Neural cell (in vitro differentiated cells): ENCODE results near the gene FUT9. TPM values are rescaled to one million over a fixed set of nuclear protein-coding genes. Genes with fewer than 3 reads are reported as not detected.

Source experiments
- H2AFZ ChIP-seq: fragments of 200-600, 300-800 bp; sonication (generic), shearing (Covaris generic); 2 replicates; pipeline ENCODE4 v1.6.0; 2014; ENCODE audit warnings: low read depth, mild to moderate bottlenecking, antibody characterized with exemption, low read length, moderate library complexity
- H3F3A ChIP-seq: fragments of 200-600 bp; shearing (Covaris generic); 2 replicates; pipeline ENCODE4 v1.6.1; 2016; ENCODE audit warnings: mild to moderate bottlenecking, moderate library complexity, mixed read lengths, antibody characterized with exemption, low read length; ENCODE audit not compliant: insufficient read depth, poor library complexity, severe bottlenecking
- H3K27ac ChIP-seq: fragments of 200-600, 300-800 bp; sonication (generic), shearing (Covaris generic); 2 replicates; pipeline ENCODE4 v1.5.1; 2014; ENCODE audit warnings: mild to moderate bottlenecking, low read length, moderate library complexity
- H3K27me3 ChIP-seq: fragments of 300-800, 200-600 bp; sonication (generic), shearing (Covaris generic); 2 replicates; pipeline ENCODE4 v1.6.0; 2014; ENCODE audit warnings: mild to moderate bottlenecking, low read depth, low read length, moderate library complexity; ENCODE audit not compliant: insufficient read depth
- H3K36me3 ChIP-seq: fragments of 300-800, 200-600 bp; sonication (generic), shearing (Covaris generic); 2 replicates; pipeline ENCODE4 v1.5.1; 2014; ENCODE audit warnings: mild to moderate bottlenecking, antibody characterized with exemption, low read length, moderate library complexity; ENCODE audit not compliant: insufficient read depth
- H3K4me2 ChIP-seq: fragments of 300-800, 200-600 bp; sonication (generic), shearing (Covaris generic); 2 replicates; pipeline ENCODE4 v1.6.0; 2014; ENCODE audit warnings: mild to moderate bottlenecking, low read length
- H3K4me3 ChIP-seq: fragments of 300-800, 200-600 bp; sonication (generic), shearing (Covaris generic); 2 replicates; pipeline ENCODE4 v1.5.1; 2014; ENCODE audit warnings: mild to moderate bottlenecking, low read length, moderate library complexity
- H3K79me2 ChIP-seq: fragments of 200-600 bp; shearing (Covaris generic); replicated peaks from 2 replicates; pipeline ENCODE4 v1.6.0; 2014; ENCODE audit warnings: mild to moderate bottlenecking, low read length, moderate library complexity; ENCODE audit not compliant: insufficient read depth
- H3K9ac ChIP-seq: fragments of 300-800, 200-600 bp; sonication (generic), shearing (Covaris generic); 2 replicates; pipeline ENCODE4 v1.6.1; 2016; ENCODE audit warnings: mild to moderate bottlenecking, low read length, mixed read lengths
- H3K9me2 ChIP-seq: fragments of 200-600 bp; shearing (Covaris generic); 2 replicates; pipeline ENCODE4 v1.6.1; 2016; ENCODE audit warnings: mild to moderate bottlenecking, low read length, mixed read lengths; ENCODE audit not compliant: insufficient read depth
- H3K9me3 ChIP-seq: fragments of 200-600, 300-800 bp; sonication (generic), shearing (Covaris generic); 2 replicates; pipeline ENCODE4 v1.6.1; 2016; ENCODE audit warnings: mild to moderate bottlenecking, mixed run types, low read length, moderate library complexity, mixed read lengths
- H4K20me1 ChIP-seq: fragments of 200-600 bp; shearing (Covaris generic); 2 replicates; pipeline ENCODE4 v1.6.1; 2016; ENCODE audit warnings: mild to moderate bottlenecking, mixed run types; ENCODE audit not compliant: insufficient read depth
- EP300 ChIP-seq: fragments of 450-650 bp; conservative IDR thresholded peaks from 2 replicates; pipeline ENCODE4 v1.6.1; 2014; ENCODE audit warnings: antibody characterized with exemption, mild to moderate bottlenecking, moderate library complexity; ENCODE audit not compliant: poor library complexity, severe bottlenecking
- EZH2 ChIP-seq: fragments of 200-600, 300-800 bp; shearing (Covaris generic), sonication (generic); IDR thresholded peaks from 2 replicates; pipeline ENCODE4 v1.6.1; 2014; ENCODE audit warnings: antibody characterized with exemption, low read length, borderline replicate concordance, mild to moderate bottlenecking; ENCODE audit not compliant: insufficient read depth, poor library complexity, severe bottlenecking
- MXI1 ChIP-seq: fragments of 450-650 bp; conservative IDR thresholded peaks from 2 replicates; pipeline ENCODE4 v1.6.1; 2014; ENCODE audit warnings: antibody characterized with exemption, mild to moderate bottlenecking; ENCODE audit not compliant: poor library complexity, severe bottlenecking
- POLR2AphosphoS5 ChIP-seq: IDR thresholded peaks from 2 replicates; pipeline ENCODE4 v1.6.1; 2012
- RAD21 ChIP-seq: fragments of 450-650 bp; conservative IDR thresholded peaks from 2 replicates; pipeline ENCODE4 v1.6.1; 2014; ENCODE audit warnings: antibody characterized with exemption, mild to moderate bottlenecking, moderate library complexity
- REST ChIP-seq: IDR thresholded peaks from 2 replicates; pipeline ENCODE4 v1.6.1; 2012; ENCODE audit warnings: borderline replicate concordance
- SMC3 ChIP-seq: fragments of 450-650 bp; conservative IDR thresholded peaks from 2 replicates; pipeline ENCODE4 v1.6.1; 2014; ENCODE audit warnings: antibody characterized with exemption, mild to moderate bottlenecking, moderate library complexity; ENCODE audit not compliant: poor library complexity
- TAF1 ChIP-seq: IDR thresholded peaks from 2 replicates; pipeline ENCODE4 v1.6.1; 2012; ENCODE audit warnings: low read depth
- polyA plus RNA-seq: library from polyadenylated mRNA; depleted of rRNA; stranded (reverse); fragments of >200 nt; gene quantifications from 2 replicates; pipeline ENCODE4 v1.2.3, GENCODE V29; 2014
- TF ChIP-seq, protein P1 (sequence below): fragments of 450-650 bp; IDR thresholded peaks from 2 replicates; pipeline ENCODE4 v1.5.1; 2014; ENCODE audit warnings: antibody characterized with exemption, mild to moderate bottlenecking, moderate library complexity; ENCODE audit not compliant: poor library complexity, severe bottlenecking

FUT9 gene
- polyA plus RNA-seq, 1 donor from 2014 or later: 18.5 TPM

DNA sequence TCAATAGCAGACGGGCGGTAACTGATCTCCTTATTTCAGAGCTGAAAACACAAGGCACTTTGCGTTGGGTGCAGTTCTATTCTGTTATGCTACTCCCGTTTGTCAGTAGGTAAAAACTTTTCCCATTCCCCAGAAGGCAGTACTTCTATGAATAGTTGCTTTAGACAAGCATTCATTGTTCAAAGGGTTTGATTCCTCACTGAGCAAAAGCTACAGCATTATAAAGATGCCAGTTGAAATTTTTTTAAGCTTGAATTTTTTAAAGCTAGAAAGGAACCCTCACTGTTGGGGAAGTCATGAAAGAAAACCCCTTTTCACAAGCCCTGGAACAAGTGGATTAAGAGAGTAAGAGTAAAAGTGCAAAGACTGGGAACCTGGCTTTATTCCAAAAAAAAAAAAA is 42.3 kb downstream of the FUT9 start:
- TF ChIP-seq EP300: no peak
- TF ChIP-seq, protein P1, sequence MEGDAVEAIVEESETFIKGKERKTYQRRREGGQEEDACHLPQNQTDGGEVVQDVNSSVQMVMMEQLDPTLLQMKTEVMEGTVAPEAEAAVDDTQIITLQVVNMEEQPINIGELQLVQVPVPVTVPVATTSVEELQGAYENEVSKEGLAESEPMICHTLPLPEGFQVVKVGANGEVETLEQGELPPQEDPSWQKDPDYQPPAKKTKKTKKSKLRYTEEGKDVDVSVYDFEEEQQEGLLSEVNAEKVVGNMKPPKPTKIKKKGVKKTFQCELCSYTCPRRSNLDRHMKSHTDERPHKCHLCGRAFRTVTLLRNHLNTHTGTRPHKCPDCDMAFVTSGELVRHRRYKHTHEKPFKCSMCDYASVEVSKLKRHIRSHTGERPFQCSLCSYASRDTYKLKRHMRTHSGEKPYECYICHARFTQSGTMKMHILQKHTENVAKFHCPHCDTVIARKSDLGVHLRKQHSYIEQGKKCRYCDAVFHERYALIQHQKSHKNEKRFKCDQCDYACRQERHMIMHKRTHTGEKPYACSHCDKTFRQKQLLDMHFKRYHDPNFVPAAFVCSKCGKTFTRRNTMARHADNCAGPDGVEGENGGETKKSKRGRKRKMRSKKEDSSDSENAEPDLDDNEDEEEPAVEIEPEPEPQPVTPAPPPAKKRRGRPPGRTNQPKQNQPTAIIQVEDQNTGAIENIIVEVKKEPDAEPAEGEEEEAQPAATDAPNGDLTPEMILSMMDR: no peak
- TF ChIP-seq TAF1: no peak
- no peak for TF ChIP-seq SMC3
- TF ChIP-seq RAD21: no peak
- TF ChIP-seq MXI1: no peak
- no peak for TF ChIP-seq EZH2
- no peak for TF ChIP-seq POLR2AphosphoS5
- TF ChIP-seq REST: no peak
- H3K9ac ChIP-seq: no peak overlapping the region
- H3K27me3 ChIP-seq: no peaks in the 10 kb centered on the region
- no peak overlapping the region for H3K27ac ChIP-seq
- H3K79me2 ChIP-seq: peaks cover 13% of the 10 kb centered on the region
- no peaks in the 10 kb centered on the region for H3K9me3 ChIP-seq
- H3K36me3 ChIP-seq: no peaks in the 10 kb centered on the region
- no peaks in the 10 kb centered on the region for H3F3A ChIP-seq
- H3K4me2 ChIP-seq: no peak overlapping the region
- H4K20me1 ChIP-seq: no peaks in the 10 kb centered on the region
- H3K4me3 ChIP-seq: no peak overlapping the region
- H3K9me2 ChIP-seq: no peaks in the 10 kb centered on the region
- no peak overlapping the region for H2AFZ ChIP-seq

- Histone ChIP-seq H3F3A (no peaks in the 10 kb centered on the region), H3K9me2 (no peaks in the 10 kb centered on the region), H3K9ac (no peak overlapping the region), H3K27ac (no peak overlapping the region), H3K36me3 (no peaks in the 10 kb centered on the region), H3K9me3 (no peaks in the 10 kb centered on the region), H3K27me3 (no peaks in the 10 kb centered on the region), H4K20me1 (no peaks in the 10 kb centered on the region), H3K79me2 (peaks cover 13% of the 10 kb centered on the region), H3K4me3 (no peak overlapping the region), H3K4me2 (no peak overlapping the region), H2AFZ (no peak overlapping the region)
- no peak for TF ChIP-seq EP300
- no peak for TF ChIP-seq SMC3
- TF ChIP-seq RAD21: no peak
- no peak for TF ChIP-seq EZH2
- TF ChIP-seq REST: no peak
- TF ChIP-seq TAF1: no peak
- no peak for TF ChIP-seq MXI1
- TF ChIP-seq, protein P1: no peak
- no peak for TF ChIP-seq POLR2AphosphoS5
Measured at GRCh38 chr6:96059586-96059985, 43.8 kb downstream of the FUT9 start.
